Activated CD8-positive, alpha-beta memory T cell treated with anti-CD3 and anti-CD28 coated beads for 48 hours (primary cell): Measurements from ENCODE around the gene ANTXR1.

Experiments used
- DNase-seq, 3 experiments: peaks; one replicate each; pipeline ENCODE4 v3.0.0-alpha.2; 2020; ENCODE audit warnings: low read depth in 2 of 3, low spot score in 2 of 3

Gene ANTXR1

DNA sequence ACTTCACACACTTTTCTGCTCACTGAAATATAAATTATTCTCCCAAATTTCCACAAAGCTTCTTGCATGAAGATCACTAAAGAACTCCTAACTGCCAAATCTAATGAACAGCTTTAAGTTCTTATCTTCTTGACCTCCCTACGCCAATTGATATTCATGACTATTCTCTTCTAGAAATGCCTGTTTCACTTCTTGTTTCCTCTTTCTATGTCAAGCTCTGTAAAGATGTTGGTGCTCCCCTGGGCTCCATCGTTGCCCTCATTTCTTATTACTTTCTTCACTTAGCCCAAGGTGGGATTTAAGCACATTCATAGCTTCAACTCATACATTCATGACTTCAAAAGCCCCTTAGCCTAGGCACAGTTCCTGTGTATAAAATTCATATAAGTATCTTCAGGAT is 9.2 kb upstream of the ANTXR1 start:
- no peak for DNase-seq

DNA sequence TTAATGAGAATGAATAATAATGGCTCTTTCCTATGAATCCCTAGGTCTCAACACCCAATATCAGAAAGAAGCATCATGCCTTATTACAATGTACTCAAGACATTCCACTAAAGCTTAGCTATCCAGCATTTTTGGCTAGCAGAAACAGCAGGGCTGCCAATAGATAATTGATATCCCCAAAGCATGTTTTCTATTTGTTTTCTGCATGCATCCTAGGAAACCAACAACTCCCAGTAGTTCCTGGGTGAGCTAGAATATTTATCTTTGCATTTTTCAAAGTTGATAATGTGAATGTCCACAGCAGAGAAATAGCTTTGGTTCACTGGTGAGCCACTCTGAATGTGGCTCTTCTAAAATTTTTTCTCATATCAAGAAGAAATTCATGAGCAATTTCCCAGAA is 5.8 kb upstream of the ANTXR1 start:
- no peak for DNase-seq

DNA sequence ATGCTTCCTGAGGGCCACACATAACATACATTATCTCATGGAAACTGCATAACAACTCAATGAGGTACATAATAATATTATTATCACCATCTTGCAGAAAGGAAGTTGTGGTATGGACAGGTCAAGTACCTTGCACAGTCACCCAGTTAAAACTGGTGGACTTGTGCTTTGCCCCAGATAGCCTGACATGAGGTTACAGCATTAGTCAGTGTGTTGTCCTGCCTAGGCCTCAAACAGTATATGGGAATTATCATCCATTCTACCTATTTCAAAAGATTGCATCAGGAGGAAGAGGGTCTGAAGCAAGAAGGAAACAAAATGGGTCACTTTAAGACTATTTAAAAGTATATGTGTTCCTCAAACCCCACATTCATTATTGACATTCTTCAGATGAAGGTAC is 5.4 kb upstream of the ANTXR1 start:
- DNase-seq, result no peak

DNA sequence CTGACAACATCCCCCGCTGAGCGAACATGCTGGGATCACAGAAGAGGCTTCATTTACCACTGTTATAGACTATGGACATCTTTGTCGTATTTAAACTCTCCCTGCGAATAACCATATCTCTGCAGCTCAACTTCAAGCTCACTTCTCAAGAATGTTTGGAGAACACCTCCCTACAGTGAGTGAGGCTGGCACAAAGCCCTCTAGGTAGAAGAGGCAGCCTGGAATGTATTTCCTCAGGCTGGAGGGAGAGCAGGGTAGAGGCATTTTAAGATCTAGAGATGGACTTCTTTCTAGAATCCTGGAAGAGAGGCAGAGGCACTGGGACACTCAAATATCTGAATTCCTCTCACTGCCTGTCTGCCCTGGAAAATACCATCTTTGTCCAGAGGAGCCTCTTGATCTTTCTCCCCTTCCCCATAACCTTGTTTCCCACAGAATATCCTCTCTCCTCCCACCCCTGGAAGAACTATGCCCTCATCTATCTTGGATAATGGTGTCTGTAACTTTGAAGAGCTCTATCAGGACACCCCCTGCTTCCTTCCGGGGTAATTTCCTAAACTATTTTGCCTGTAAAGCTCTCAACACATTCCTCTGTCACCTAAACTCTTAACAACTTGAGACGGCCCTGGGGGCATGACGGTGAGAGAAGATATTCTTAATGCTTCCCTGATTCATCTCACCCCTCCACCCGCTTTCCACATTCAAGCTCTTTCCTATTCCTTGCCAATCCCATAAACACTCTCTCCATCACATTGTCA is 2.4 kb upstream of the ANTXR1 start:
- DNase-seq, result no peak

DNA sequence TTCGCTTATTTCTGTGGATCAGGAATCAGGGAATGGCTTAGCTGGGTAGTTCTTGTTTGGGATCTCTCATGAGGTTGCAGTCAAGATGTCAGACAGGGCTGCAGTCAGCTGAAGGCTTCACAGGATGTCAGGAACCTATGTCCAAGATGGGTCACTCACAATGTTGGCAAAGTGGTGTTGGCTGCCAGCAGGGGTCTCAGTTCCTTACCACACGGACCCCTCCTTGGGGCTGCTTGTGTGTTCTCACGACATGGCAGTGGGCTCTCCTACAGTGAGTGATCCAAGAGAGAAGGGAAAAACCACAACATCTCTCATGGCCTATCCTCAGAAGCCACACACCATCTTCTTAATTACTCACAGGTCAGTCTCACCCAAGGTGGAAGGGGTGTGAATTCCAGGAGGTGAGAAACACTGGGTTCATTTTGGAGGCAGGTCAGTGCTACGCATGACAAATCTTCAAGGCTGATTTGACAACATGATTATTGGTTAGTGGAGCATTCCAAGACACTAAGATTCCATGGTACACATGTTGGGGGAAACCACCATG is 1.3 kb upstream of the ANTXR1 start:
- DNase-seq, result no peak

DNA sequence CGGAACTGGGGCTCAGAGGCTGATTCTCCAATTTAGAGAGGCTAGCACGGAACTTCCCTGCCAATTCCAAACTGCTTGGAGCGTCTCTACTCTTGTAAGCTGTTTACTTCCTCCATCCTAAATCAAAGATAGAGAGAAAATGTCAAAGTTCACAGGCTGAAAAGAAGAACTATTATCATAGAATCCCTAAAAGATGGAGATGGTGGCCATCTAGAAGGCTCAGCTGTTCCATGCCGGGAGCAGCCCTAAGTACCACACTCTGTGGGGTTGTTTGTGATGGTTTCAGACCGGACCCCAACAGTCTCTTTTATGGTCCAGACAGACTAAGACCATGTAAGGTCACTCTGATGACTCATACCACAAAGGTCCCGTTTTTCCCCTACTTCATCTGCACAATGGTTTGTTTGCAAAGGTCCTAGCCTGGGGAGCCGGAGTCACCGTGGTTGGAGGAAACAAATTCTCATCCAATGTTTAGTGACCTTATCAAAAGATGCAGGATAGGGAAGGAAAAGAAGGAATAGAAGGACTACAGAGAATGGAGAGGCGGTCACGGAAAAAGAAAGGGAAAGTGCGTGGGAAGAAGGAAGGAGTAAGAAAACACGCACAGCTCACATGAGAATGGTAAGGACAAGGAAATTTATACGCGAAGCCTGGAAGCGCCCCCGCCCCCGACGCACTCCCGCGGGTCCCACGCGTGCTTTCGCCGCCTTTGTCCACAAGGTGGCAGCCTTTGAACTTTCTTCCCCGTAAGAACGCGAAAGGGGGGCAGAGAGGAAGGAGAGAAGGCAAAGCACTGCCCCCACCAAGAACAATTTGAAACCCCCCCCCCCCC is 453 bp upstream of the ANTXR1 start:
- DNase-seq, result peak in 1 of 3 experiments; percentile 21

DNA sequence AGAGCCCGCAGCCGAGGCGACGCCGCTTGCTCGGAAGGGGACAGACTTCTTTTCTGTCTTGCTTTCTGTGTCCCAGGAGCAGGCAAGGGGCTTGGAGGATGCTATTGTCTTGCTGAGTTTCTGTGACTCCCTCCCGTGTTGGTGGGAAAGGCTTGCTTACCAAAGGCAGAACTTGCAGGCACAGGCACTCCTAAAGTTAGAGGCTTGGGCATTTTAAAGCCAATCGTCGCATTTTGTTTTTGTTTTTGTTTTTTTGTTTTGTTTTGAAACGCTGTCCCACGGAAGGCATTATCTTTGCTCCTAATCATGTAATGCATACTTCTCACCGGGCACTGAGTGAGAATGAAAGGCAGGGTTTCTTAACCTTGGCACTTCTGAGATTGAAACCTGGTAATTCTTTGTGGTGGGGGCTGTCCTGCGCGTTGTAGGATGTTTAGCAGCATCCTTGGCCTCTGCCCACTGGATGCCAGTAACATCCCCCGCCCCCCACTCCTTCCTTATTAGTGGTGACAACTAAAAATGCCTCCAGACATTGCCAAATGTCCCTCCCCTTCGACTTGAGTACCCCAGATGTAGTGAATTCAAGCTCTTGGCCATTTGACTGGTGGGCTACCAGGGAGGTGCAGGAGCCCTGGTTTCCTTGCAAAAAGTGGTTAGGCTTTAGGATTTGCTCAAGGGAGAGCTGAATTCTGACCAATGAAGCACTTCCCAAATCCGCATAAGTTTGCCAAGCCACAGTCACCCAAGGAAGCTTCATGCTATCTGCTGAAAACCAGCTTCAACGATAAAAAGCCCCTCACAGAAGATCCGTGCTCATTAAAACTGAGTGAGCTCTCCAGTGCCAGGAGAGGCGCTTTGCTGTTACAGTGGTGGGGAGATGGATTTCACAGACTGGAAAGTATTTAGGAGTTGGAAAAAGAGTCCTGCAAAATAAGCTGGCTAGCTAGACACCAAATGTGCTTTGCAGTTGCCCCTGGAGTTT is 1.2 kb downstream of the ANTXR1 start:
- no peak for DNase-seq

DNA sequence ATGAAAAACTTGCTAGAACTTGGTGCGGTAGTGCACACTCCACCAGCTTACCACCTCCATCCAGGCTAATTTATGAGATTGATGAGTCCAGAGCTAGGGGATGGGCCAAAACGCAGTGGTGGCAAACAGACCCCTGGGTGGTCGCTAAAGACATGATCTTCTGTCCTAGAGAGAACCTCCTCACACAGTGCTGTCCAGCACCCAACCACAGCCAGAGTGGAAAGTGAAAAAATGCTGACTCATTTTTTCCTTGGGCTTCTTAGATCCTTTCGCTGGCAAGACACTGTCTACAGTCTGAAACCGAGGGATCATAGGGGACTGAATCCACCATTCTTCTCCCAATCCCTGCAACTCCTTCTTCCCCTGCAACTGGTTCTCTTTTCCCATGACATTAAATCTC is 4.1 kb downstream of the ANTXR1 start:
- no peak for DNase-seq

DNA sequence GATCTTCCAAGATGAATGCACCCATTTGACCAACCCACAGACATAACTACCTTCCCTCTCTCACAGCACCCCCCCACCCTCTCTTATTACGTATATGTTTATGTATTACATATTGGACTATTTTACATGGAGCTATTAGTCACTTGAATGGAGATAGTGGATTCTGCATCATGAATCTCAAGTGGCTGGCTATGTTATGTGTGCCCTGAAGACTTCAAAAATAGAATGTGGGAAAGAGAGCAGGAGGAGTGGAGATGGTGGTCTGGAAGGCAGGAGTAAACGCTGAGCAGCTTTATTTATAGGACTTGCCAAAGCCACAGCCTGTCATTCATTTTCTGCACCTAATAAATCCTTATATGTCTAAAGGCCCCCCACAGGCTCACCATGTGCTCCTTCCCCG is 4.9 kb downstream of the ANTXR1 start:
- no peak for DNase-seq

DNA sequence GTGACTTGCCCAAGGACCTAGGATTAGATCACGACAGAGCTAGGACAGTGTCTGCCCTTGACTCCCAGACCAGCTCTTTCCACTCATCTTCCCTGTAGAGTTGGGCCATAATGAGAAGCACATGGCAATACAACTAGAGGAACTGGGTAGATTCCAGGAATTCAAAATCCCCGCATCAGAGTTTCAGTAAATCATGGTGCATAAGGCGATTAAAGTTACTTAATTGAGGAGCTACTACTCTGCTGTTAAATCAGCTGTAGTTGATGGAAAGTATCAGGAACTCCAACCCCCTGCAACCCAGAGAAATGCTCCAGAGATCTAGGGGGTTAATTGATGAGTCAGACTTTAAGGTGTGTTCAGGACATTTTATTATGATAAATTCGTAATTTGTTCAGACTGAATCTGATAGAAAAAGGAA is 5.7 kb downstream of the ANTXR1 start:
- DNase-seq, result no peak

DNA sequence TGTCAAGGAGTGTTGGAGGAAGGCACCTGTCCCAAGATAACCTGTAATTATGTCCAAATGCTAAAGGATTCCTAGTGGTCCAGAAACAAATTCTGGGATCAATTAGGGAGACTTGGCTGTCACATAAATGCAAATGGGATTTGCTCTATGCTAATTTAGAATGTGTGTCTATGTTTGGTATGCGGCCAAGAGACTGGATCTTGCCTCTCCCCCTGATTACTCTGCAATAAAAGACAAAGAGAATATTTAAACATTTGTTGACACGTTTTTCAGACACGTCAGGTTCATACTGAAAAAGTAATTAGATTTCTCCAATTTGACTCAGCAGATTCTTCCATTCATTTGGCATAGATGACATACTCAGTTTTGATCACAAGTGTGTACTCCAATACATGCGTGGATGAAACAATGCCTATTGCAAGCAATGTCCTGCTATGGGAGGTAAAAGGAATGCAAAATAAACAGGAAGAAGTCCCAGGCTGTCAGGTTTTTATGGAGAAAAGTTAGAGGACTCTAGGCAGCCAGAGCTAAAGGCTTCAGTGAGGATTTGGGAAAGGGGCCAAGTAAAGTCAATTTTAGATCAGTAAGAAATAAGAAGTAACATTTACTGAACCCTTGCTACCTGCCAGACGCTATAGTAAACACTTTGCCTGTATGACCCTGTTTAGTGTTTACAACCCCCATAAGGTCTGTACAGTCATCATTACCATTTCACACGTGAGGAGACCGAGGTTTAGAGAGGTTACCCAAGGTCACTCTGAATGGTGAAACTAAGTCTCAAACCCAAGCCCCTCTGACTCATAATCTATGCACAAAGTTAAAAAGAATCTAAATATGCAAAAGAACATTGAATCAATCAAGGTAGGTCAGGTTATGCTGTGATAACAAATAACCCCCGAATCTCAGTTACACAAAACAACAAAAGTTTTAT is 7.8 kb downstream of the ANTXR1 start:
- no peak for DNase-seq

DNA sequence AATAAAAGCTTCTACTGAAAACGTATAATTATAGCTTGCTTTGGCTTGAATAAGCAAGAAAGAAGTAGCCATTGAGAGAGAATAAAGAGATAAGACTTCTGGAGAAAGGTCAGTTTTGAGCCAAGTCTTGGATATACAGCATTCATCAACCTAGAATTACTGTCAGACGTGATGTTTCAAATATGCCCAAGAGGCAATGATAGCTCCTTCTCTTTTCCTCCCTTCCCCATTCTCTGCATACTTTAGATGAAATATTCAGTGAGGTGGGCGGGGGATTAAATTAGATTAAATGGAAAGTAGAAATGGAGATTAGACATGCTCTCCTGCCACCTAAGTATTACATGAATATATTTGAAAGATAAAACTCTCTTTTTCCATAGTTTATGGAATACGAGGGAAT is 8.7 kb downstream of the ANTXR1 start:
- no peak for DNase-seq

DNA sequence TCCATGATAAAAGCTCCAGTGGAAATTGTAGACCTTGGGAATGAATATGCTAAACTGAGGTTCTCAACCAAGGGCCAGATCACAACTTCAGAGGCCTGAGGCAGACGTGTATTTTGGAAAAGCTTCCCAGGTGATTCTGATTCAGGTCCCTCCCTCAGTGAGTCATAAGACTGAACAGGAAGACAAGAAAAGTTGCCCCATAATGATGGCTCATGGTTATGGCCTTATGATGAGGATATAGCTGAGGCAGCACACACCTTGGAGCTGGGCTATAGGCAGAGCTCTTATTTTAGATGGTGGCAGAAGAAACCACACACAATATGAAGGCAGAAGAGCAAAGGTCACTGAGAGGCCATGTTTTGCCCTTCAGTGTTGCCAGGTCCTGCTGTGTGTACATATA is 9.6 kb downstream of the ANTXR1 start:
- no peak for DNase-seq

DNA sequence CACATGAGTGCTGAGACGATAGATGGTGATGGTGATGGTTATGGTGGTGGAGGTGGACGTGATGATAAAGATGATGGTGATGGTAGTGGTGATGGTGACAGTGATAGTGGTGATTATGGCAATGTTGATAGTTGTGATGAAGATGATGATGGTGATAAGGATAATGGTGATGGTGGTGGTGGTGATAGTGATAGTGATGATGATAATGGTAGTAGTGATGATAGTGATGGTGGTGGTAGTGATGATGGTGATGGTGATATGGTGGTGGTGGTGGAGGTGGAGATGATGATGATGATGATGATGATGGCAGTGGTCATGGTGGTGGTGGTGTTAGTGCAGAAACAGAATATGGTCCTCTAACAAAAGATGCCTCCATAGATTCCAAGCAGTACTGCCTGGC is 10.3 kb downstream of the ANTXR1 start:
- DNase-seq, result no peak

DNA sequence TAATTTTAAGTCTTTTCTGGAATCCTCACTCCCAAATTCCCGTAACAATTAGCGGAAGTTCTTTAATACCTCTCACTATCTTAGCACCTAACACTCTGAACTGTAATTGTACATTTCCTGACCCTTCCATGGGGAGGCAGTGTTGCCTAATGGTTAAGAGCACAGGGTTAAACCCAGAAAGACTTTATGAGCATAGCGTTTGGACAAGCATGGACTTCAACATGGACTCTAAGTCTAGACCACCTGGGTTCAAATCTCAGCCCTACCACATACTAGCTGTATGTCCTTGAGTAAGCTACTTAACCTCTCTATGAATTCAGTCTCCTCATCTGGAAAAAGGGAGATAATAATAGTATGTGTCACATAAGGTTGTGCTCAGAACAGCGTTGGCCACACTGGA is 13.0 kb downstream of the ANTXR1 start:
- no peak for DNase-seq

DNA sequence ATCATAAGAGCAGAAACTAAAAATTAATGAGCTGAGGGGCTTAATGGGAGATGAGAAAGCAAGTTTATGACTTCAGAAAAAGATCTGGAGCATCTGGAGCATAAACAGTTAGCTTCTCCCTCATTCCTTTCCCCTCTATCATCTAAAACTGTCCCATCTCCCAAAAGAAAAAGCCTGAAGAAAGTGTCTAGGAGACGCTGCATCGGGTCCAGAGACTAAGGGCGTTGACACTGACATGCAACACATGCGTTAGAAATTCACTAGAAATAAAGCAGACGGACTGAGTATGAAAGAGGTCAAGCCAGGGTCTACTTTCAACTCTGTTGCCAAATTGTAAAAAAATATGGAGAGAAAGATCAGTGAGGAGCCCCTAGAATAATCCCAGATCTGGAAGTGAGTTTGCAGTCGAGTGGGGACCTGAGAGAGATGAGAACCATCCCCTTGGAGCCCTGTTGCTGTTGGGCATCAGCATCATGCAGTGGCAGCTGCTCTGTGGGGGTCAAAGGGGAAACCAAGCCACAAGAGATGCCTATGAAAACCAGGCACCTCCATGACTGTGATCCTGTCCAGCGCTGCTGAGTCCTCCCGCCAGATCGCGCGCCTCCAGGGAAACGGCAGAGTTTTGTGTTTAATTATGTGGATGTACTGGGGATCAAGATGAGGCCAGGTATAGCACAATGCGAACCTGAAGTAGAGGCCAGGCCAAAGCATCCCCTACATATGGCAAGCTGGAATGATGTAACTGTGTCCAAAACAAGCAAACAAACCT is 13.9 kb downstream of the ANTXR1 start:
- DNase-seq, result no peak

DNA sequence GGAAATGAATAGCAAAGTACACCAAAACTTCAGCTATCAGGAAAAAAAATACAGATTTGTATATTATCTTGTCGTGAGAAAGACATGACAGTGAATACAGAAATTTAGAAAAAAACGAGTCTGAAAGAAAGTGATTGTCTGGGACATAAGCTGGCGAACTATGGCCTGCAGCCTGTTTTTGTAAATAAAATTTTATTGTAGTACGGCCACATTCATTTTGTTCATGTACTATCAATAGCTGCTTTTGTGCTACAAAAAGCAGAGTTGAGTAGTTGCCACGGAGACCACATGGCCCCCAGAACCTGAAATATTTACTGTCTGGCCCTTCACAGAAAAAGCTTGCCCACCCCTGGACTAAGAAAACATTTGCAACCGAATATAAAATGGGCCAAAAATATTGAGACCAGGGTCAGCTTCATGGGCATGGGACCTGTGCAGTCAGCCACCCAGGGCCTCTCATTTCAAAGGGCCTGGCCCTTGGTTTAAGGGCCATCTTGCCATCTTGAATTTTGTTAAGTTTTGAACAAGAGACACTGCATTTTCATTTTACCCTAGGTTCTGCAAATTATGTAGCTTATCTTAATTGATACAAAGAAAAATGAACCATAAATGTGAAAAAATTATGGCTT is 17.9 kb downstream of the ANTXR1 start:
- no peak for DNase-seq

DNA sequence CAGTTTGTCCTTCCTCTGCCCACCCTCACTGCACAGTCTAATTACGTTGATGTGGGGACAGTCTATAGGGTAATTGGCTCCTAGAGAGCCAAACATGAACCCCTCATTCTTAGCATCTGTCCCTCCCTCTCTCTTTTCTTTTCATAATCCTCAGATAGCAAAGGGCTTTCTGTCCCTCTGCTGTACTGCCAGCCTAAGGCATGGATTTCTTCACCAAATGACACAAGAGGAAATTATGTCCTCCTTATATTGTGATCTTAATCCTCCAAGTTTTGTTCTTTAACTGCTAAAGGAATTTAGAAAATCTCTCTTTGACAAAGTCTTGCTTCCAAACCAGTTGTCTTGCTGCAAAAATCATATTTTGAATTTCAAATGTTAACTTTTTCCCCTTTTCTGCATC is 18.5 kb downstream of the ANTXR1 start:
- no peak for DNase-seq

DNA sequence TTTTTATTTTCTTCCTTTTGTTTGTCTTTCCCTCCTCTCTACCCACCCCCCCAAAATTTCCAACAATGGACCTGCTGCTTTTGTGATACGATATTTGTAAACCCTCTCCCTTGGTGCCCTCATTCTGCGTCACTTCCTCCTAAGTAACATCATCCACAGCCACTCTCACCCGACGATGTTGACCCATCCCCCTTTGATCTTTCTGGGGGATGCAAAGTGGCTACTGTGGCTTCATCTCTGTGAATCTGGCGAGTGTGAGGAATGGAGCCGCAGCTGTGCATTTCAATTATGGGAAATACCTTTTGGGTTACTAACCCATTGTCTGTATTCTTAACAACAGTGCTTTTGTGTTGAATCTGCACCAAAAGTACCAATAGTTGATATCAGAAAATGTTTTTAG is 19.4 kb downstream of the ANTXR1 start:
- DNase-seq, result no peak
